ENCODE data around the gene GPR155. TPM values are rescaled to one million over a fixed set of nuclear protein-coding genes. Genes with fewer than 3 reads are reported as not detected.

Gene GPR155
- polyA plus RNA-seq, 3 donors: 3.4 to 7.6 (median 7.0) TPM

DNA sequence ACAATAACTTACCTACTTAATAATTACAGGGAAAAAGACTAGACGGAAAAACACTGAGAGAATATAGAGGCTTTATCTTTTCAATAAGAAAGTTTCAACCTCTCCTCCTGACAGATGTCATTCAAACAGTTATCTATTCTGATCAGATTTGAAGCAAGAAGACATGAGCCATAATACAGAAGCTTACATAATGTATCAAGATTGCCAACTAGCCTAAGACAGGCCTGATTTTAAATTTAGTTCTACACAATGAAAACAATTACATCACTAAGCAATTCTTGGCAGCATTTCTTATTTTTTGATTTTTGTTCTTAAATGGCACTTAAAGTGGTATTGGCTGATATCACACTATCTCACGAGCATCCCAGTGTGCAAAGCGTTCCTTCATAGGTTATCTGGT, 41.6 kb downstream of the GPR155 start:
- Histone ChIP-seq H2AFZ (ENCODE audit: insufficient read depth, low read depth, low read length, poor library complexity, severe bottlenecking) (no peak overlapping the region), H3K27me3 (ENCODE audit: control insufficient read depth in 2 of 2, insufficient read depth in 2 of 2, low read length in 2 of 2) (no peaks in the 10 kb centered on the region), H4K20me1 (ENCODE audit: insufficient read depth, low read length) (no peaks in the 10 kb centered on the region), H3K4me2 (replicated peaks; ENCODE audit: extremely low read depth, low read length, poor library complexity, severe bottlenecking) (no peak overlapping the region), H3K27ac (ENCODE audit: low read depth in 1 of 2, low read length in 2 of 2) (no peak overlapping the region), H3K9me3 (replicated peaks in 1 of 2; ENCODE audit: control insufficient read depth in 1 of 2, insufficient read depth in 1 of 2, low read length in 2 of 2) (no peaks in the 10 kb centered on the region), H3K4me1 (ENCODE audit: control insufficient read depth in 1 of 2, insufficient read depth in 2 of 2, low read length in 2 of 2) (no peaks in the 10 kb centered on the region), H3K9ac (ENCODE audit: insufficient read depth, low read length, poor library complexity, severe bottlenecking) (no peak overlapping the region), H3K79me2 (ENCODE audit: insufficient read depth, low read length) (no peaks in the 10 kb centered on the region), H3K4me3 (replicated peaks in 1 of 3; ENCODE audit: low read depth in 2 of 3, low read length in 3 of 3) (no peak overlapping the region), H3K36me3 (replicated peaks in 1 of 2; ENCODE audit: control insufficient read depth in 1 of 2, insufficient read depth in 2 of 2, low read length in 2 of 2) (peaks cover 13 to 32% of the 10 kb centered on the region in 2 donors)
- no CpG with 5 or more reads among the region's 3 CpGs for WGBS (ENCODE audit: insufficient coverage)
- no peaks in the 10 kb centered on the region for H3K4me1 Mint-ChIP-seq
- no peak for DNase-seq
- peaks cover 0 to 2% (median 0%) of the 10 kb centered on the region in 3 donors for H3K27me3 Mint-ChIP-seq (ENCODE audit: low read depth in 3 of 3)
- no peak overlapping the region for H3K27ac Mint-ChIP-seq
- intact Hi-C loops (cut with micrococcal nuclease): no loop called here
- TF ChIP-seq, protein P1, sequence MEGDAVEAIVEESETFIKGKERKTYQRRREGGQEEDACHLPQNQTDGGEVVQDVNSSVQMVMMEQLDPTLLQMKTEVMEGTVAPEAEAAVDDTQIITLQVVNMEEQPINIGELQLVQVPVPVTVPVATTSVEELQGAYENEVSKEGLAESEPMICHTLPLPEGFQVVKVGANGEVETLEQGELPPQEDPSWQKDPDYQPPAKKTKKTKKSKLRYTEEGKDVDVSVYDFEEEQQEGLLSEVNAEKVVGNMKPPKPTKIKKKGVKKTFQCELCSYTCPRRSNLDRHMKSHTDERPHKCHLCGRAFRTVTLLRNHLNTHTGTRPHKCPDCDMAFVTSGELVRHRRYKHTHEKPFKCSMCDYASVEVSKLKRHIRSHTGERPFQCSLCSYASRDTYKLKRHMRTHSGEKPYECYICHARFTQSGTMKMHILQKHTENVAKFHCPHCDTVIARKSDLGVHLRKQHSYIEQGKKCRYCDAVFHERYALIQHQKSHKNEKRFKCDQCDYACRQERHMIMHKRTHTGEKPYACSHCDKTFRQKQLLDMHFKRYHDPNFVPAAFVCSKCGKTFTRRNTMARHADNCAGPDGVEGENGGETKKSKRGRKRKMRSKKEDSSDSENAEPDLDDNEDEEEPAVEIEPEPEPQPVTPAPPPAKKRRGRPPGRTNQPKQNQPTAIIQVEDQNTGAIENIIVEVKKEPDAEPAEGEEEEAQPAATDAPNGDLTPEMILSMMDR (IDR thresholded peaks at IDR 0.05): no peak
- no peak overlapping the region for H3K4me3 Mint-ChIP-seq
- peaks cover 47 to 59% of the 10 kb centered on the region in 2 donors for H3K36me3 Mint-ChIP-seq
- H3K9me3 Mint-ChIP-seq: peaks cover 0 to 1% (median 0%) of the 10 kb centered on the region in 7 donors

DNA sequence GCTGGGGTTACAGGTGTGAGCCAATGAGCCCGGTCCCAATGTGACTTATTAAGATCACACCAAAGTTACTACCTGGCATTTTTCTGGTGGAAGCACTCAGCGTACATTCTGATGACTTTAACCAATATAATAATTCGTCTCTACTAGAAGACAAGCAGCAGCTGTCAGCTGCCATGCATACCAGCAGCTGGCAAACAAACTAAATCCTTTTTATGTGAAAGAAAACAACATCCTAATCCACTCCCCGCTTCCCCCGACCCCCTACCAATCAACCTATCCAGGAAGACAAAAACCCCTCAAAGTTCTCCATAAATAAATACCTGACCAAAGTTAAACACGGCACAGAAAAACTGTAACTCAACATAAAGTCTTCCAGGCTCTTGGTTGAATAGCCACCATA, 42.1 kb downstream of the GPR155 start:
- TF ChIP-seq, protein P1 (IDR thresholded peaks at IDR 0.05): no peak
- Histone ChIP-seq H4K20me1 (ENCODE audit: insufficient read depth, low read length) (no peaks in the 10 kb centered on the region), H3K27me3 (ENCODE audit: control insufficient read depth in 2 of 2, insufficient read depth in 2 of 2, low read length in 2 of 2) (no peaks in the 10 kb centered on the region), H3K9me3 (replicated peaks in 1 of 2; ENCODE audit: control insufficient read depth in 1 of 2, insufficient read depth in 1 of 2, low read length in 2 of 2) (no peaks in the 10 kb centered on the region), H2AFZ (ENCODE audit: insufficient read depth, low read depth, low read length, poor library complexity, severe bottlenecking) (no peak overlapping the region), H3K4me1 (ENCODE audit: control insufficient read depth in 1 of 2, insufficient read depth in 2 of 2, low read length in 2 of 2) (no peaks in the 10 kb centered on the region), H3K4me2 (replicated peaks; ENCODE audit: extremely low read depth, low read length, poor library complexity, severe bottlenecking) (no peak overlapping the region), H3K4me3 (replicated peaks in 1 of 3; ENCODE audit: low read depth in 2 of 3, low read length in 3 of 3) (no peak overlapping the region), H3K27ac (ENCODE audit: low read depth in 1 of 2, low read length in 2 of 2) (no peak overlapping the region), H3K9ac (ENCODE audit: insufficient read depth, low read length, poor library complexity, severe bottlenecking) (no peak overlapping the region), H3K79me2 (ENCODE audit: insufficient read depth, low read length) (no peaks in the 10 kb centered on the region), H3K36me3 (replicated peaks in 1 of 2; ENCODE audit: control insufficient read depth in 1 of 2, insufficient read depth in 2 of 2, low read length in 2 of 2) (peaks cover 13 to 28% of the 10 kb centered on the region in 2 donors)
- H3K27ac Mint-ChIP-seq: no peak overlapping the region
- intact Hi-C loops (cut with micrococcal nuclease): no loop called here
- H3K4me1 Mint-ChIP-seq: no peaks in the 10 kb centered on the region
- peaks cover 43 to 59% of the 10 kb centered on the region in 2 donors for H3K36me3 Mint-ChIP-seq
- peaks cover 0 to 2% (median 0%) of the 10 kb centered on the region in 3 donors for H3K27me3 Mint-ChIP-seq (ENCODE audit: low read depth in 3 of 3)
- no peak overlapping the region for H3K4me3 Mint-ChIP-seq
- H3K9me3 Mint-ChIP-seq: peaks cover 0 to 1% (median 0%) of the 10 kb centered on the region in 7 donors
- DNase-seq: no peak
- 78% methylated on average over 3 of the region's 6 CpGs for WGBS (ENCODE audit: insufficient coverage)
